Dermis microvascular lymphatic vessel endothelial cell (primary cell): ENCODE data around the gene CCT5. TPM values are rescaled to one million over a fixed set of nuclear protein-coding genes. Genes with fewer than 3 reads are reported as not detected.
A peak's percentile ranks its signal among the peaks of the same experiment; 100 is the strongest.
"Not testable (repeated sequence)": the region's sequence is repeated elsewhere in the genome, so short reads cannot be mapped to it uniquely, and the experiment has no call there.

ENCODE experiments used
- DNase-seq, 2 donors: peaks; one replicate each; pipeline versions ENCODE4 v3.0.0 to v3.0.0-alpha.2; 2010; ENCODE audit warnings: low read depth in 2 of 2
- total RNA-seq: library from RNA; depleted of rRNA; stranded (reverse); fragments of >200 nt; gene quantifications from 2 replicates; pipeline ENCODE4 v1.2.1, GENCODE V29; 2014

CCT5 gene
- total RNA-seq, 1 donor from 2014 or later = 643 TPM

DNA sequence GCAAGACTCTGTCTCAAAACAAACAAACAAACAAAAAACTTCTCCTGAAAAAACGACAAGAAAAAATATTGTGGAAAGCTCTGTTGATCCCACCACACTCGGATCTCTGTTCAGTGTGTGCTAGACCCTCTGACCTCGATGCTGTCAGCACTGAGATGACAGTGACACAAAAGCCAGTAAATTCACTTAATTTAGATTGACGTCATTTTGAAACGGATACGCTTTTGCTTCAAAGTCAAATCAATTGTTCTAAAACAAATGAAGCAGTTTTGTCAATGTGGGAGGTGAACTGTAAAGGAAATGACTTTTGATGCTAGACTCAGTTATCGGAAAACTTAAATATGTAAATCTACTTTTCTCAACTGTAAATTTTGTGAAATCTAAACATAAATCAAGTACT lies 26.6 kb downstream of the CCT5 start:
- DNase-seq = peak; percentile 57 to 88

DNA sequence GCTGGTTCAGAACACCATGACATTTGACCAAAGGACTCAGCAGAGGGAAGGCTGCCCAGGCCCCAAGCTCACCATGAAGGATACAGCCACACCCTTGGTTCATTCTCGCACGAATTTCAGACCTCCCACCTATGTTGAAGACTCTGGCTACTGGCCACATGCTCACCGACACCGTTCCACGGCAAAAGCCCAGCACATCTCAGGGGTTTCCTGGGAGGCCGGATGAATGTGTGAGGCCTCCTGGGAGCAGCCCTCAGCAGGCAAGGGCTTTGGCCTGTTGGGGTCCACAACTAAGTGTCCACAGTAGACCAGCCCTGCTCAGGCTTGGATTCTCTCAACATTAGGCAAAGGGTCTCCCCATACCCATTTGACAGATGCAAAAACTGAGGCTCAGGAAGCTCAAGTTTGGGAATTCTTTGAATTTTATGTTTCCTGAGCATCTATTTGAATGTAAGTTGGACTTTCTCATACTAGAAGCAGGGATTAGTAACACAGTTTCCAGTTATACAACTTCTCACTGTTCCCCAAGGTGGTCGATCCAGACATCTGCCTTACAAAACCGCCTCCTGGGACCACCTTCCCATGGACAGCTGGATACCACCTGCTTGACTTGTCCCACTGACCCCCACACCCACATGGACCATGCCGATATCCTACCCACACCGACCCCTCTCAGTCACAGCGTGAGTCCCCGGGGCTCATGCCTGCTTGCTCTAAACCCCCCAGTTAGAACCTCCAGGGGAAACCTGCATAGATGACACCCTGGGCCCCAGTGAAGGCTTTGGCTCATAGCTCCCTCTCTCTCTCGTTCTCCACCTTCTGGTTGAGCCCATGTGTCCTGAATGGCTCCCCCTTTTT lies 27.9 kb downstream of the CCT5 start:
- no peak for DNase-seq

DNA sequence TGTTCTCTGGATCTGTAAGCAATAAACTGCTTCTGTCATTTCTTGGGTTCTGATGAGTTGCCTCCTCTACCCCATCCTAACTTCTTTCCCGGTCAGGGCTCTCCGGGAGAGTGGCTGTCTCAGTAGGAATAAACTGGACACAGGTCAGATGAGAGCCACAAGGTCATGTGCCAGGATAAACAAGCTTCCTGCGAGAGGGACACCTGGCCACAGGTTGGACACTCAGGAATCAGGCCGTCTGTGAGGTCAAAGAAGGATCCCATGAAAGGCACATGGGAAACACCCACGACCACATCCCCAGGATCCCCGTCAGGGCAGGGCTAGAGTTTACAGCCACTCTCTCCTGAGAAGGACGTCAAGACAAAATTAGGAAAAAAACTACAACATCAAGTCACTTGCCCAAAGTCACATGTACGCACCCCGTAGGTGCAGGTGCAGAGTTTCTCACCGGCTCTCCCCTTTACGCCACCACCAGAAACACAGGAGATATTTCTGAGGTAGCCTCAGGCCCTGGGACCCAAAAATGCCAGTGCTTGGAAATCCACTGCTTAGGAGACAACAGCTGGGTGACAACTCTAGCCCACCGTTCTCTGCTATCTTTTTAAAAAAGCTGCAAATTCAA lies 28.7 kb downstream of the CCT5 start:
- no peak for DNase-seq

DNA sequence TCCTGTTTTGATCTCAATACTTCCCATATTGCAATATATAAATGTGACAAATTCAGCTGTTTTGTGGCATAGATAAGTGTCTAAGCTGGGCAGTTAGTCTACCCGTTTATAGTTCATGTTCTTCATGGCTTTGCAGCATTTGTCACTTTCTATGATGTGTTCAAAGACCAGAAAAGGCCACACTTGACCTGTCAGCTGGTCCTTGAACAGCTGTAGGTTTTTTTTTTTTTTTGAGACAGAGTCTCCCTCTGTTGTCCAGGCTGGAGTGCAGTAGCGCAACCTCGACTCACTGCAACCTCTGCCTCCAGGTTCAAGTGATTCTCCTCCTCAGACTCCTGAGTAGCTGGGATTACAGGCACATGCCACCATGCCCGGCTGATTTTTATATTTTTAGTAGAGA lies 29.2 kb downstream of the CCT5 start:
- no peak for DNase-seq

DNA sequence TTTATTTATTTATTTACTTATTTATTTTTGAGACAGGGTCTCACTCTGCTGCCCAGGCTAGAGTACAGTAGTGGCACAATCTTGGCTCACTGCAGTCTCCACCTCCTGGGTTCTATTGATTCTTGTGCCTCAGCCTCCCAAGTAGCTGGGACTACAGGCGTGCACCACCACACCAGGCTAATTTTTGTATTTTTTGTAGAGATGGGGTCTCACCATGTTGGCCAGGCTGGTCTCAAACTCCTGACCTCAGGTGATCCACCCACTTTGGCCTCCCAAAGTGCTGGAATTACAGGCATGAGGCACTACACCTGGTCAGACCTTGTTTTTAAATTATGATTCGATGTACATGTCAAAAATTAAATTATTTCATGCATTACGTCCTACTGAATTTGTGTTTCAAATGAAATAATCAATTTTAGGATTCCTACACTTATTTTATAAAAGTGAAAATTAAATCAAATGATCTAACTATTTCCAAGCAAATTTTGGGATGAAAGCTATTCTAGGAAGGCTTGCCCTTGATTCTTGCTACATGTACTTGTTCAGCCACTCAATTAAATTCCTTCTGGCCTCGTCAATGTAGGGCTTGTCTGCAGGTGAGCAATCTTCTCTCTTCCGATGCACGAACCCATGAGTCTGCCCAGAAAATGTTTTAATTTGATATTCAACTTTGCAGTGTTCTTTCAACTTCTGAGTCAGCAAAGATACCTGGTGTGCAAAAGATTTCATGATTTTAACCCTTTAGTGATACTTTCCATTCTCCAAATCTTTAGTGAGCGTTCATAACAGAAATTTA lies 30.0 kb downstream of the CCT5 start:
- DNase-seq = no peak

DNA sequence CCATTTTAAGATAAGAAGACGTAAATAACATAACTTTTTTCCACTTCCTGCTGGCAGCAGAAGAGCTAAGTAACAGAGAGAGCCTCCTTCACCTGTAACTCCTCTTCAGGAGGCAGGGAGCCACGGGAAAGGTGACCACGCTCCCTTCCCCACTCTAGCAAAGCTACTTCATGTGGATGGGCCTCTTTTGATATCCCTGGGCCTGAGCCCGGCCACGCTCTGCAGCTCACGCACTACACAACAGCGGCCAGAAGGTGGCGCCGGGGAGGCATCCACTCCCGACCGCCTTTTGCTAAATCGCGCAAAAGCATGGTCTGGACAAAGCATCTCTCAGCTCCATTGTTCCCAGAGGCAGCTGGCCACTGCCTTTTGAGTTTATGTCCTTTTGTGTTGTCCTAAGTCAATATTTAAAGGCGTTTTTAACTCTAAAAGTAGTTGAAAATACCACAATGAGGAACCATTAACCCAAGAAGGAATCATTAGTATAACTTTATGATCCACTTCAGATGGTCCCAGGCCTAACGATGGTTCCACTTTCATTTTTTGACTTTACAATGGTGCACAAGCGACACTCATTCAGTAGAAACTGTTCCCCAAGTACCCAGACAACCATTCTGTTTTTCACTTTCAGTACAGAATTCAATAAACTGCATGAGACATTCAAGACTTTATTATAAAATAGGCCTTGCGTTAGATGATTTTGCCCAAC lies 34.0 kb downstream of the CCT5 start:
- DNase-seq = peak; percentile 60 to 78

DNA sequence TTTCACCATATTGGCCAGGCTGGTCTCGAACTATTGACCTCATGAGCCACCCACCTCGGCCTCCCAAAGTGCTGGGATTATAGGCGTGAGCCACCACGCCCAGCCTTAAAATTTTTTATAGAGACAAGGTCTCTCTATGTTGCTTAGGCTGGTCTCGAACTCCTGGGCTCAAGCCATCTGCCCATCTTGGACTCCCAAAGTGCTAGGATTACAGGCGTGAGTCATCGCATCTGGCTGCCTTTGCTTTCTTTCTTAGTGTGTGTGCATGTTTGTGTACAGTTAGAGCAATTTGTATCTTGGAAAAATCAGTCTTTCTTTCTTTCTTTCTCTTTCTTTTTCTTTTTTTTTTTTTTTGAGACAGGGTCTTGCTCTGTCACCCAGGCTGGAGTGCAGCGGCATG lies 35.3 kb downstream of the CCT5 start:
- DNase-seq = not testable (repeated sequence)

DNA sequence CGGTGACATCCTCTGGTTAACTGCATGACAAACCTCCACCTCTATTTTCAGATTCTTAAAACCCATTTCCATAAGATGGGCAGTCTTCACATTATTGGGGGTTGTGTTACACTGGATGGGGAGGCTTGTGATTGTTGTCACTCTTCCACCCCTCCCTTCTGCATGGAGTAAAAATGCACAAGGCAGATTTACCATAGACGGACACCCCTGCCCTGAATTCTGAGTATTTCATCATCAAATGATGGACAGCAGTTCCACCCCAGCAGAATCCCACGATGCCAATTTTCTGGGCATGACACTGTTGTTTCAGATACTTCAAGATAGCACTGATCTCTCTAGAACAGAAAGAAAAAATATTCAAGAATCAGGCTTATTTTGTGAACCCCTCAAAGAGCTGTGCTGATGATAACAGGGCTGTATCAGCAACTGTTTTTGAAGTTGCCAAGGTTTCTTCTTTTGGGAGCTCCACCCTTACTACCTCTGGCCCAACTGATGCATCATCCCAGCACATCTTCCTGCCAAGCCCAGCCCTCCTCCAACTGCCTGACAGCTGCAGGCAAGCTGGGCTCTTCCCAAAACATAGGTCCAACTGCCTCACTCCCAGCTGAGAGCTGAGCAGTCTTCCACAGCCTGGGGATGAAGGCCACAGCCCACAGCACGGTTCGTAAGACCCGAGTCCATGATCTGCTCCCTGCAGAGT lies 36.2 kb downstream of the CCT5 start:
- no peak for DNase-seq

DNA sequence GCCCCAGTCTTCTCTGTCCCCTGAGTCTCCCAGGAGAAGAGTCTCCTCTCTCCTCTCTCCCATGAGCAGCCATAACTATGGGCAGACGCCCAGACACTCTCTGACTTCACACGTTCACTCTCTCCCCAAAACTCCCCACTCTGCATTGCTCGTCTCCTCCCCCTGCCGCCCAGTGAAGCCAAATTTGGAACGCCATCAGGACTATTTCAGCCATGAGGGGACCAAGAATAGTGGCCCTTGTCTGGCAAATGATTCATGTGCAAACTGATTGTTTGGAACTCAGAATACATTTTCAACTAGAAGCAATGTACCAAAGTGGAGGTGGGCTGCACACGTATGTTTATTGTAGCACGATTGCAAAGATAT lies 36.8 kb downstream of the CCT5 start:
- no peak for DNase-seq

DNA sequence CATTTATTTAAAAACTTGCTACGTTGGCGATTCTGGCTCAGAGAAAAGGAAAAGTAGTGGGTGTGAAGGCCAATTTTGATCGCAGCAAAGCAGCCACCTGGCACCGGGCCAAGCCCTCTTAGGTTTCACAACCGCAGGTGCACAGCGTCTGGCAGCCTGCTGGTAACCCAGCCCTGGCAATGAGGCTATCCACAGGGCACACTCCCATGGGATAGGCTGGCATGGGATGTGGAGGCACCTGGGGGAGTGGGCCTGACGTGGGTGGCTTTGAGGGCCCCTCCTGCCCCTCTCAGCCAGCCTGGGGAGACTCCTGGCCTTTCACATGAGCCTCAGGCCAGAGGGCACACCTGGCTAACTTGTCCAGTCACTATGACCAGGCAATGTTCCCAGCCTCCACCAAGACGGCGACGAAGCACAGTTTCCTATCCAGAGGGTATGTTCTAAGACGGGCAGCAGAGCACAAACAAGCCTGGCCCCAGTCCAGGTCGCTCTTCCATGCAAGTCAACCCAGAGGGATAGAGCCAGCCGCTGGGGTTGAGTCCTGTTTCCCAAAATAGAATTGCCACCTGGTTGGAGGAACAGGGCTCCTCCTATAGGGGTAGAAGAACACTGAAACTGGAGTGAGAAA lies 38.6 kb downstream of the CCT5 start:
- peak in 1 of 2 donors; percentile 30 for DNase-seq

DNA sequence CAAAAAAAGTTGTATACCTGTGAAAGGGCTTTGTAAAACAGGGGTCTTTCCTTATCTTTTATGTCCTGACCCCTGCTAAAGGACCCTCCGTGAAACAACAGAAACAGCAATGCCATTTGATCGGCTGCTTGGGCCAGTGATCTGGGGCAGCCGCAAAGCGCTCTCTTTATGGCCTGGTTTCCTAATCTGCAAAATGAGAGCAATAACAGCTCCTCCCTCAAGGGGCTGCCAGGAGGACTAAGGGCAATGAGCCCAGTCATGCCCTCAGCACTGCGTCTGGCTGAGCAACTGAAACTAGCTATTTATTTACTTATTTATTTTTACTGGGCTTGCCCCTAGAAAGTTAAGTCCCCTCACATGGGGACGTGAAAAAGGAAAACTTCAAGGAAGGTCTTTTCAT lies 39.3 kb downstream of the CCT5 start:
- DNase-seq = no peak

DNA sequence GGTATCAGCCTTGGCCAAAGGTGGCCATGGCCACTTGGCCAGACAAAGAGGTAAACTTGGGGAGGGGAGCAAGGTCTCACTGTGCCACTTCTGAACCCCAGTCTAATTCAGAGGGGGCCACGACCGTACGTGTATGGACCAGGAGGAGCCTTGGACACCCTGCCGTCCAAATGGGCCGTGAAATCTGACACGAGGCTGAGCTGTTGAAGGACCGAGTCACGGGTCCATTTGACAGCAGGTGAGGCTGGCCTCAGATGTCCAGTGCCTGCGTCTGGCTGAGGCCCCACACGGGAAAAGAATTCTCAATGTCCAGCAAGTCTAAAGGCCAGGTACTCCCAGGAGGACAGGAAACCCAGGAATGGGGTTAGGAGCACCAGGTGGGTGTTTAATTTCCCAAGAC lies 39.9 kb downstream of the CCT5 start:
- no peak for DNase-seq

DNA sequence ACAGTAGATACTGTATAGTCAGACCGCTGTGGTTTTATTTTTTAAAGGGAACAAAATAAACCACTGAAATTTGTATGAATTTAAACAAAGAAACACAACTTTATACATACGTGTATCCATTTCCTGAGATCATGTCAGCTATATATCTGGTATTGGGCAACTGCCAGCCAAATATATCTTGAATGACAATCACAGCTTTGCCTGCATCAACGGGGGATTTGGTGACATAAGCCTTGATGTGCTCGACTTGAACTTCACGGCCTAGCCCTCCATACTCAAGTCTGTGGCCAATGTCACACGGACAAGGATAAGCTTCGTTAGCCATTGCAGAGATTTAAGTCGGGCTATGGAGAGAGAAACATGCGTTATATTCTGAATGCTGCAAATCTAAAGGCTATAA lies 40.4 kb downstream of the CCT5 start:
- DNase-seq = no peak

DNA sequence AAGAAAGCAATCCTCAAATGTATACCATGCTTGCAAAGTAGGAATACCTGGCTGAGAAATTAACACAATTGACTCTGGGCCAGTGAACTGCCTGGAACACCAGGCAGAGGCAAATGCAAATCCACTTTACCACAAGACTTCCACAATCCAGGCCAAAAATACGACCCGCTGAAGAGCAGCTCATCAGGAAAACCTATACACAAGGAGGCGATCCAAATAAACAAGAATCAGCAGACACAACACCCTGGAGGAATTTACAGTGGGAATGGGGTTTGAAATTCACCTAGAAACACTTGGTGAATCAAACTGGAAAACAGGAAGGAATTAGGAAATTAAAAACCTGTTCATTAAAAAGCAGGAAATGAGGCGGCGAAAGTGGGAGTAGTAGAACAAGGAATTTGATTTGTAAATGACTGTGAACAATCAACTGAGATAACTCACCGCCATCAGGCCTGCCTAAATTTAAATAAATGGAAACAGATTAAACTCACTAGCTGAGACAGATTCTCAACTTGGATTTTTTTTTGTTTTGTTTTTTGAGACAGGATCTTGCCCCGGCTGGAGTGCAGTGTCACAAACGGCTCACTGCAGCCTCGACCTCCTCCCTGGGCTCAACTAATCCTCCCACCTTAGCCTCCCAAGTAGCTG lies 41.7 kb downstream of the CCT5 start:
- DNase-seq = no peak

DNA sequence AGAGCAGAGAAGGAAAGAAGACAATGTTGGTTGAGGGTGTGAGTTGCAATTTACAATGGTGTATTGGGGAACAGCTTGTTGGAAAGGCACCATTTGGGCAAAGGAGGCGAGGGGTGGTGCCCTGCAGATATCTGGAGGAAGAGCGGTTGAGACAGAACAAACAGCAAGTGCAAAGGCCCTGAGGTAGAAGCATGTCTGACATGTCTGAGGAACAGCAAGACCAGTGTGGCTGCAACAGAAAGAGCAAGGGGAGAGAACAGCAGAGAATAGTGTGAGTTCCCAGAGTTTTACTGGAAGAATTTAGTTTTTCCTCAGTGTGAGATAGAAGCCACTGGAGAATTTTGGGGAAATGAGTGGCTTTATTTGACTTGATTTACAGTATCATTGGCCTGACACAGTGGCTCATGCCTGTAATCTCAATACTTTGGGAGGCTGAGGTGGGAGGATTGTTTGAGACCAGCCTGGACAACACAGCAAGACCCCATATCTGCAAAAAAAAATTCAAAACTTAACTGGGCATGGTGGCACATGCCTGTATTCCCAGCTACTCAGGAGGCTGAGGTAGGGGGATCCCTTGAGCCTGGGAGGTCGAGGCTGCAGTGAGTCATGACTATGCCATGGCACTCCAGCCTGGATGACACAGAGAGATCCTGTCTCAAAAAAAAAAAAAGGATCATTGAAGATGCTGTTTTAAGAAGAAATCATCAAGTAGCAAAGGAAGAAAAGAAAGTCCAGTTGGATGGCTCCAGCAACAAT lies 44.0 kb downstream of the CCT5 start:
- DNase-seq = no peak

DNA sequence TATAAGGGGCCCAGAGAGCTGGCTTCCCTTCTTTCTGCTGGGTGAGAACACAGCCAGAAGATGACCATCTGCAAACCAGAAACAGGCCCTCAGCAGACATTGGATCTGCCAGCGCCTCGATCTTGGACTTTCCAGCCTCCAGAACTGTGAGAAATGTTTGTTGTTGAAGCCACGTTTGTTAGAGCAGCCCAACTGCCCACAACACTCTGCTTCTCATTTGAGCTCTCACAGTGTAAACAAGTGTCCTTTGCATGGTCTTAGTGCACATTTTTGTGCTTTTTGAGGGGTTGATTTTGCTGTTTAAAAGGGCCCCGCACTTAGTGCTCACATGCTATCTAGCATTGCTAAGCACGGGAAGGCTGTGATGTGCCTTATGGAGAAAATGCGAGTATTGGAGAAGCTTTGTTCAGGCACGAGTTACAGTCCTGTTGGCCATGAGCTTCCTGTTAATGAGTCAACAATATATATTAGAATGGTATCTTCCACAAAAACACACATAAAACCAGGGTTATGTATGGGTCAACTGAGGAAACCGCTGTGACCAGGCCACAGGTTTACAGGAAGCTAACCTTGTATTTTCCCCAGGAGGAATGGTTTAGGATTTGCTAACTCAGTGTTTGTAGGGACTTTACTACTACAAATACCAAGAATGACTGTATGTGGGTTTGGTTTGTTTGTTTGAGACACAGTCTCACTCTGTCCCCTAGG lies 45.7 kb downstream of the CCT5 start:
- DNase-seq = peak; percentile 62 to 76

DNA sequence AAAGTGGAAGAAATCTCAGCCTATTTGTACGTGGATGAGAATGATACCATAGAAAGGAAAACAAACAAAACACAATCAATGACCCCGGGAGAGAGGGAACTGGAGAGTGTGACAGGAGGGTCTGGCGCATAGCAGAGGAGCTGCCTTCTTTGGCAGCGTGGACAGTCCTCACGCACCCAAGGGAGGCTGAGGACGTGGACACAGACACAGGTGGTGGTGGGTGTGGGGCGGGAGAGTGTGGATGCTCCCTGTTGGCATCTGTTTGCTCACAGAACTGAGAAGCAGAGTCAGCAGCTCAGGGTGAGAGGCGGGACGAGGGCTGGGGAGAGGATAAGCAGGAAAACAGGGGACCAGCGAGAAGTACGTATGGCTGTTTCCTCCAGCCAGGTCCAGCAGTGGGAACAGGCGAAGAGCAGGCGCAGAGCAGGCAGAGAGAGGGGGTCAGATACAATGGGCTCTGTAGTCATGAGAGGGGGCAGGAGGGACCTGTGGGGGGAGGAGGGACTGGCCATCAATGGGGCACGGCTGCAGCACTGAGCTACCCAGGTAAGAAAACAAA lies 47.6 kb downstream of the CCT5 start:
- no peak for DNase-seq

DNA sequence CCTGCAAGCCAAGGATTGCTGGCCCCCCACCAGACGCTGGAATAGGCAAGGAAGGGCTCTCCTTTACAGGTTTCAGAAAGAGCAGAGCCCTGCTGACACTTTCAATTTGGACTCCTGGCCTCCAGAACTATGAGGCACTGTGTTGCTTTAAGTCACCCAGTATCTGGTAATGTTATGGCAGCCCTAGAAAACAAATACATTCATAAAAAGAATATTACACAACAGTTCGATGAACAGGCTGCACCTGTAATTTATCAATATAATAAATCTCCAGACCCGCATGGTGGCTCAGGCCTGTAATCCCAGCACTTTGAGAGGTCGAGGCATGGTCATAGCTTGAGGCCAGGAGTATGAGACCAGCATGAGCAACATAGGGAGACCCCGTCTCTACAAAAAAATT lies 50.2 kb downstream of the CCT5 start:
- no peak for DNase-seq

DNA sequence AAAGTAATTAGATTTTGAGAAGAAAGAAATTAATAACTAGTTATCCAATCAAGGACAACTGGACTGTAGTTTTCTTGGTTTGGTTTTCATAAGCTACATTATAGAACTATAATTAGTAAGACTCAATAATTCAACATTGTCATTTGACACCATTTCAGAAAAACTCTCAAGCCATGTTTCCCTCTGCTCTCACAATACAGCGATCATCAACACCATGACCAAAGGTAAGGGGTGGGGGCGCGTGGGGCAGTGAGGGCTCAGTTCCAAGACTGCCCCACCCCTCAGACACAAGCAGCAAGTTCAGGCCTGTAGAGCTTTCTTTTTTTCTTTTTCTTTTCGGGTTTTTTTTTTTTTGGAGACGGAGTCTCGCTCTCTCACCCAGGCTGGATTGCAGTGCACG lies 51.2 kb downstream of the CCT5 start:
- DNase-seq = no peak
